Stimulated activated CD4-positive, alpha-beta T cell treated with anti-CD3 and anti-CD28 coated beads, Interleukin-12 subunit alpha, Interleukin-12 subunit beta, amount 100 ng/mL, for 48 hours (primary cell): ENCODE measurements around the gene FGF12.
A peak's percentile ranks its signal among the peaks of the same experiment; 100 is the strongest.

Experiments used
- DNase-seq, 3 donors: peaks; one replicate each; pipeline ENCODE4 v3.0.0-alpha.2; 2020; ENCODE audit warnings: low read depth in 2 of 3, low spot score in 1 of 3

FGF12 gene

GRCh38 chr3:192212335-192212734 is 515.0 kb downstream of the FGF12 start:
- DNase-seq = no peak

DNA sequence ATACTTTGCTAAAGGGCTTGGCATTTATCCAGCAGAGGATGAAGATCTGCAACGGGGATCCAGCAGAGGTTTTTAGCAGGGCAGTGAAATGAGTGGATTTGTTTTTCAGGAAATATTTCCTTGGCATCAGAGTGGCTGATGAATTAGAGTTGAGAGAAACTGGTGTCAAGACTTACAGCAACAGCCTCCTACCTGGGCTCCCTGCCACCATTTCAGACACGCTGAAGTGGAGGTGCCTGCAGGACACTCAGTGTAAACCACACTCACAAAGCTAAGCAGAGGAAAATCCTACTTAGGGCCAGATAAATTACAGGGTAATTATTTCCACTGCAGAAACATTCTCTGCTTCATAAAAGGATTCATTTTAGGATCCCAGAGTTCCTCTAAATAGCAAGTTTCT is 519.7 kb downstream of the FGF12 start:
- DNase-seq = no peak

- no peak for DNase-seq
These were observed 520.1 kb downstream of the FGF12 start for GRCh38 chr3:192207239-192207638.

GRCh38 chr3:192194085-192194484 is 533.3 kb downstream of the FGF12 start:
- no peak for DNase-seq

DNA sequence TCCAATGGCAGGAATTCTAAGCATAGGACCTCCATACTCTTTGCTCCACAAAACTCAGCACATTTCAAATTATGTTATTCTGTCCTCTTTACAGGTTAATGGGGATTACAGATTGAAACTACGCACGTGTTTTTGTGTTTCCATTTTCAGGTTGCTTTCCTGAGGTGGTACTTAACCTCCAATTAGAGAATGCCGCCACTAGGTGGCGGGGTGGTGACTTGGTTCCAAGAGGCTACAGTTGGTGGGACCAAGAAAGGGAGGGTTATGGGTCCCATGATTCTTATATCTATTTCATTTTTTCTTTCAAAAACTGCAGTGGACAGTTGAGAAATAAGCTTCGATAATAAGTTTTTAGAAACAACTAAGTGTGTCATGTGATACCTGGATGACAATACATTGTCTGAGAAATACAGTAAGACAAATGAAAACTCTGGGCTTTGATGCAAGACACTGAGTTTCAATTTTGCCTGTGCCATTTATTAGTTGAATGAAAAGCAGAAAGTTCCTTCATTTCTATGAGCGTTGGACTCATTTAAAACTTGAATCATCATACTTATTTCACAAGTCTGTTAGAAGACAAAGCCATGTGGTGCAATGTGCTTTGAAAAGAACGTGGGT is 539.0 kb downstream of the FGF12 start:
- peak; percentile 3 to 30 (median 16) for DNase-seq

DNA sequence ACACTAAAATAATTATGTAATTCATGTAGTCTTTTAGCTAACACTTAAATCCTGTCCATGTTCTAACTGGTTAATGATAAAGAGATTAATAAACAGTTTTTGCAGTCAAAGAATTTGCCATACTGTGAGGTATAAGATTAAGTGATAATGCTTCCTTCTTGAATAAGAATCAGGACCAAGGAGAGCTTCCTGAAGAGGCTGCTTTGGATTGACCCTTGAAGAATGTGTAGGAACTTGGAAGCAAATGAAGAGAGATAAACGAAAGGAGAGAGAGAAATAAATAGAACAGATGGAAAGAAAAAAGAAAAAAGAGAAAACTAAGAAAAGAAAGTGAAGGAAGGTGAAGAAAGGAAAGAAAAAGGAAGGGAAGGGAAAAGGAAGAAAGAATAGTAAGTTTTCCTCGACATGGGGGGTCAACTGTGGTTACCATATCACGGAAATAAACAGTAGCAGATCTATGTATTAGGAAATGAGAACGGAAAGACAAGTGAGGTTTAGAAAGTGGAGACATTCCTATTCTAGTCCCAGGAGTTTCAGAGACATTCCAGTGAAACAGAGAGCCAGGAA is 539.8 kb downstream of the FGF12 start:
- no peak for DNase-seq

- no peak for DNase-seq
These were observed 540.8 kb downstream of the FGF12 start for GRCh38 chr3:192186498-192186897.

GRCh38 chr3:192186045-192186444 is 541.3 kb downstream of the FGF12 start:
- DNase-seq = no peak

DNA sequence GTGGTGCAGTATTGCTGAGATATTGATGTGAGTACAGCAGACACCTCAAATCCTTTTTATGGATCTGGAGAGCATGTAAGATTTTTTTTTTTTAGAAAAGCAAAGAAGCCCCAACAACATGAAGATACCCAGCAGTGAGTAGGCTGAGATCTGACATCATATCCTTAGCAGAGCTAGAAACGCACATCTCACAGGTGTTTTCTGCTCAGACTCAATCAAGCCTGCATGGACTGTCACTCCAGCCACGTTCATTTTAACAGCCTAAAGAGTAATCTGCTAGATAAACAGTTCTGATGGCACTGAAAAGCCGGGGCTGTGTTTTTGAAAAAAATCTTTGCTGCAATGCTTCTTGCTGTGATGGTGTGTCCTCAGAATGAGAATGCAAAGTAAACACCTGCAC is 544.2 kb downstream of the FGF12 start:
- DNase-seq = no peak

DNA sequence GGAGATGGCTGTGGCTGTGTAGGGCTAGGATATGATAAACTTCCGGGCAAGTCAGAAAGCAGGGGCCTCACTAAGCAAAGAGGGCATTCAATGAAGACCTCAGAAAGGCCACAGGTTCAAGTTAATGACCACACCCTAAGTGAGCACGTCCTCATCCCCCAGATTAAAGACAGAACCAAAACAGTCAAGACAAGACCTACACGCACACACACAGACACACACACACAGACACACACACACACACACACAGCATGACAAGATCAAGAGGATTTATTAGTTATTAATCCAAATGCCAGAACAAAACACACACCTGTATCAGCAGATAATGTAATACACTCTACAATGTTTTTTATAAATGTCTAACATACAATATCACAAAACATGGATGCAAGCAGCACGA is 546.2 kb downstream of the FGF12 start:
- no peak for DNase-seq

GRCh38 chr3:192177383-192177782 is 550.0 kb downstream of the FGF12 start:
- DNase-seq = no peak

GRCh38 chr3:192174283-192174682 is 553.1 kb downstream of the FGF12 start:
- no peak for DNase-seq

GRCh38 chr3:192171213-192171612 is 556.1 kb downstream of the FGF12 start:
- no peak for DNase-seq

- DNase-seq = no peak
These were observed 556.7 kb downstream of the FGF12 start for GRCh38 chr3:192170659-192171058.

DNA sequence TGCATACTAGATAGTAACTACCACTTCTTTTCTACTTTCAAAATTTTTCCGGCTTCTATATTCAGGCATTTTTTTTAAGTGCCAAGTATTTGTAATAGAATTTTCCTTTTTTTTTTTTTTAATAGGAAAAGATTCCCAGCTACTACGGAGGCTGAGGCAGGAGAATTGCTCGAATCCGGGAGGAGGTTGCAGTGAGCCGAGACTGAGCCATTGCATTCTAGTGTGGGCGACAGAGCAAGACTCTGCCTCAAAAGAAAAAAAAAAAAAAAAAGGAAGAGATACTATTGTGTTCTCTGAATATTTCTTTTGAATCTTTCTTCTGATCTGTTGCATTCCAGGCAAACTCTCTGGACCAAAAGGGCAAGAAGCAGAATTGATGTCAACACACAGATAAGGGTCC is 557.3 kb downstream of the FGF12 start:
- DNase-seq = no peak

DNA sequence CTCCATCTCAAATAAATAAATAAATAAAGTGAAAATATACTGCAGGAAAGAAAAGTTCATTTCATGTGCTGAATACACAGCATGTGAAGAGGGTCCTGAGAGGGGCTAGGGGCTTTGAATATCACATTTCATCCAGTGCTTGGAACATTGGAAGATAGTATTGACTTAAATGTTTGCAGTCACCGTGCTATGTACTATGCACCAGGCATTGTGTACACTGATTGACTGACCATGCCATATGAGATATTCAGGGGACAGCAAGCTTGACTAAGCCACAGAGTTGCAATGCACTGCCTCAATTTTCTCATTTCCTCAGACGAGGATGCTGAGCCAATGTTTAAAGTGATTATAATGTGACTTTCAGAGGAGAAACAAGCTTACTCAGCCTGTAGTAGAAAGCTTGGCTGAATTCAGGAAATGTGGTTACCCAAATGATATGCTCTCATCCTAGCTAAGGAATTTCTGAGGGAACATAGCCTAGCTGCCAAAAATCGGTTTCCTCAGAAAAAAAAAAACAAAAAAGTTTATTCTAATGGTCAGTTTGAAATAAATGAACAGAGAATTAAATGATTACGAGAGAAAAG is 557.9 kb downstream of the FGF12 start:
- no peak for DNase-seq

DNA sequence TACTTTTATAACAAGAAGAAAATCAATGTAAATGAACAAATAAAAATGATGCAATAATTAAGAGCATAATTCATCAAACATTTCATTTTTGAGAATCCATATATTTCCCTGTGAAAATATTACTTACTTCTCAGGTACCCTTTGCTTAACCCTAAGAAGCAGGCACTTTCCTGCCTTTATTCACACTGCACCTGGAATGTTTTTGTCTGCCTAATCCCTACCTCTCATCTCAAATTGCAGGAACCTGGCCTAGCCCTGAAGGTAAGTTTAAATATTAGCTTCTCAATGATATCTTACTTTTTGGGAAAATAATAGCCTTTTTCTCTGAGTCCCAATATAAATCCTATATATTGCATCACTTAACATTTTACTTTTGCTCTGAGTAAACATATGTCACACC is 559.1 kb downstream of the FGF12 start:
- no peak for DNase-seq

- no peak for DNase-seq
These were observed 561.8 kb downstream of the FGF12 start for GRCh38 chr3:192165552-192165951.

DNA sequence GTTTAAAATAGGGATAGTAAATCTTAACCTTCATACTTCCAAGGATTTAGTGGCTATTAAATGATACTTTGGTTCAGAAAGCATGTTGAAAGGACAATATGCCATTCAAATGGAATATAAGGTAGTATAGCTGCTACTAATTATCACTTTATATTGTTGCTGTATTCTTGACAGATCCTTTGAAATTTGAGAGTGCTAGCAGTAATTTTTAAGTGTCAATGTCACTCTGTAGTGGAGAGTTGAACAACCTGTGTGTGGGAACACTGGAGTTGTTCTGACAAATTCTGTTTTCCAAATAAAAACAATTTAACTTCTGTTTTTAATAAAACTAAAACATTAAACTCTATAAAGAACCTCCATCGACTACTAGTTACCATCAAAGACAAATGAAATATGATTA is 565.7 kb downstream of the FGF12 start:
- no peak for DNase-seq

DNA sequence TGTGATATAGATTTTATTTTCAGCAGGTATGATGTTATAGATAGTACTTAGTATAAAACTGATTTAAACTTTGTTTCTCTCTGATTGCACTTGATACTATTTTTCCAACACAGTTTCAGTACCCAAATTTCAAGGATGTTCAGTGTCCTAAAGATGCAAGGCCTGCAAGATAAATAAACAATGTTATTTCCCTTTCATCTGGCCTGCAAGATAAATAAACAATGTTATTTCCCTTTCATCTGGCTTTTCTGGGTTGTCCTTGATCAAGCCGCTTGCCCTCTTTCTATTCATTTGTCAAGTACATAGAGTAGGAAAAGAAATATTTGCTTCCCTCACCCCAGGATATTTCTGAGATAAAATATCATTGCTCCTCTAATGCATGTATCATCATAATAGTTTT is 571.0 kb downstream of the FGF12 start:
- no peak for DNase-seq

DNA sequence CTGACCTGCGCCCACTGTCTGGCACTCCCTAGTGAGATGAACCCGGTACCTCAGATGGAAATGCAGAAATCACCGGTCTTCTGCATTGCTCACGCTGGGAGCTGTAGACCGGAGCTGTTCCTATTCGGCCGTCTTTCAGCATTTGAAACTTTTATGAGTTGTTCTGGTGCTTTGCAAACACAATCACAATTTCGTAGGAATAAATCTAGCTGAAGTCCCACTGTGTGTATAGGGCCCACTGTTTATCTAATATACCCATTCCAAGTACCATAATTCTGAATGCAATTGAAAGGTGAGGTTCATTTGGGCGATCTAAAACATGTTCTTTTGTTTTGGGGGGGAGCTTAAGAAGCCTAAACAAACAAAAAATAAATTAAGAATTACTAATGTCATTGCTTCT is 572.1 kb downstream of the FGF12 start:
- no peak for DNase-seq

DNA sequence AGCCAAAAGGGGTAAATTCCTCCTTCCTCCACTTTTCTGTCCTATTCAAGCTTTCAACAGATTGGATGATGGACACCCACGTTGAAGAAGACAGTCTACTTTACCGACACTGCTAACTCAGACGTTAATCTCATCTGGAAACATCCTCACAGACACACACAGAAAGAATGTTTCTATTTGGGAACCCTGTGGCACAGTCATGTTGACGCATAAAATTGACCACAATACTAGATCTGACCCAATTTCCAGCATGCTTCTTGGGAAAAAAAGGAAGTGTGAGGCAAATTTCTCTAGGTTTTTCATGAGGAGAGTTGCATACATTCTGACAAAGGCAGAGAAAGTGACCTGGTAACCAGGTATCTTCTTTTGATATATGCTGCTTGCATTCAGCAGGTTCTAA is 594.1 kb downstream of the FGF12 start:
- DNase-seq = no peak

DNA sequence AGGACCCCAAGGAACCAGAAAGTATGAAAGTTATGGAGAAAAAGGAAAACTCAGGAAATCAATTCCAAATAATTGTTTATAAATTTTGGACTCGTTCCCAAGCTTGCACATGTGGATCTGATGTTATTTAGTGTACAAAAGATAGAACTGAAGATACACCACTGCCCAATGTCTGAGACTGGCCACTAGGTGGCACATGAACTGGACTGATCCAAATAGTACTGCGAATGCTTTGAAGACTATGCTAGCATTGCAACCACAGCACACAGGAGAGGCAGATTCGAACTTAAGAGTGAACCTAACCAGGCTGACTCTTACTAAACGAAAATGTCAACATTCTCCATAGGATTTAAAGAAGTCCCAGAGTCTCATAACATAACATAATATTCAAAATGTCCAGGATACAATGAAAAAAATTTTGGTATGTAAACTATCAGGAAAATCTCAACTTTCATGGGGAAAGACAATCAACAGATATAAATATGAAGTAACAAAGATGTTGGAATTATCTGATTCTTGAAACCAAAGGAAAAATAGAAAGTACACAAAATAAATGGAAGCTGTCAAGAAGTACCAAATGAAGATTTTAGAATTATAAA is 596.7 kb downstream of the FGF12 start:
- DNase-seq = peak in 1 of 3 donors; percentile 0
